Naive thymus-derived CD4-positive, alpha-beta T cell (primary cell): ENCODE results near the gene ZNF236. TPM values are rescaled to one million over a fixed set of nuclear protein-coding genes. Genes with fewer than 3 reads are reported as not detected.

Experiments
- ATAC-seq: fragments of 150-1000 bp; cut with Tn5 transposase; 2 replicates; pipeline ENCODE4 v1.10.0; 2021; ENCODE audit warnings: mild to moderate bottlenecking, moderate library complexity
- CTCF ChIA-PET: fragments of 350-600 bp; sonication (Branson Sonifier 250); formaldehyde crosslinking; loops from one replicate; lab custom pipeline; 2021; ENCODE audit warnings: antibody characterized with exemption; lab: Charles Lee
- POLR2A ChIA-PET: fragments of 350-600 bp; sonication (Branson Sonifier 250); formaldehyde crosslinking; loops from one replicate; lab custom pipeline; 2021; ENCODE audit warnings: antibody characterized with exemption, inconsistent platforms; lab: Charles Lee
- DNase-seq, 9 donors: peaks; one replicate each; pipeline versions ENCODE4 v3.0.0 to v3.0.0-alpha.2; 2020 to 2022; ENCODE audit warnings: mixed read lengths in 1 of 9
- H3K27ac ChIP-seq: one replicate; pipeline ENCODE4 v1.7.0; 2013; ENCODE audit warnings: mild to moderate bottlenecking, low read depth, low read length, moderate library complexity
- H3K27me3 ChIP-seq, 2 donors: one replicate each; pipeline ENCODE4 v1.7.0; 2013; ENCODE audit warnings: low read length in 2 of 2, mild to moderate bottlenecking in 2 of 2, moderate library complexity in 2 of 2; ENCODE audit not compliant: control insufficient read depth in 2 of 2, insufficient read depth in 2 of 2
- H3K36me3 ChIP-seq, 3 experiments: 1 replicate in 2 of 3; 2 replicates in 1 of 3; pipeline ENCODE4 v1.7.0; 2013; ENCODE audit warnings: low read length in 3 of 3, mild to moderate bottlenecking in 3 of 3, moderate library complexity in 1 of 3; ENCODE audit not compliant: insufficient read depth in 3 of 3, control insufficient read depth in 2 of 3
- H3K4me1 ChIP-seq, 2 donors: one replicate each; pipeline ENCODE4 v1.7.0; 2013; ENCODE audit warnings: low read length in 2 of 2, mild to moderate bottlenecking in 2 of 2, moderate library complexity in 1 of 2; ENCODE audit not compliant: control insufficient read depth in 2 of 2, insufficient read depth in 2 of 2
- H3K4me3 ChIP-seq: 2 replicates; pipeline ENCODE4 v1.7.0; 2013; ENCODE audit warnings: mild to moderate bottlenecking, low read length
- H3K9me3 ChIP-seq, 3 experiments: 1 replicate in 2 of 3; 2 replicates in 1 of 3; pipeline ENCODE4 v1.7.0; 2013; ENCODE audit warnings: low read length in 3 of 3; ENCODE audit not compliant: control insufficient read depth in 2 of 3
- H3K27ac Mint-ChIP-seq, 9 donors: one replicate each; pipeline ENCODE4 v1.8.0; 2020 to 2022; ENCODE audit warnings: mixed read lengths in 9 of 9, mild to moderate bottlenecking in 8 of 9, moderate library complexity in 5 of 9, inconsistent platforms in 2 of 9
- H3K27me3 Mint-ChIP-seq, 5 donors: one replicate each; pipeline ENCODE4 v1.8.0; 2021 to 2022; ENCODE audit warnings: mixed read lengths in 5 of 5, mild to moderate bottlenecking in 1 of 5
- H3K36me3 Mint-ChIP-seq, 5 donors: one replicate each; pipeline ENCODE4 v1.8.0; 2020 to 2022; ENCODE audit warnings: mixed read lengths in 5 of 5, mild to moderate bottlenecking in 3 of 5, inconsistent platforms in 1 of 5
- H3K4me1 Mint-ChIP-seq, 7 donors: one replicate each; pipeline ENCODE4 v1.8.0; 2020 to 2022; ENCODE audit warnings: mixed read lengths in 7 of 7, mild to moderate bottlenecking in 3 of 7, inconsistent platforms in 1 of 7
- H3K4me3 Mint-ChIP-seq, 10 donors: one replicate each; pipeline ENCODE4 v1.8.0; 2020 to 2022; ENCODE audit warnings: mild to moderate bottlenecking in 10 of 10, mixed read lengths in 10 of 10, moderate library complexity in 6 of 10, inconsistent platforms in 2 of 10
- H3K9me3 Mint-ChIP-seq, 11 donors: one replicate each; pipeline ENCODE4 v1.8.0; 2020 to 2022; ENCODE audit warnings: mixed read lengths in 11 of 11, mild to moderate bottlenecking in 4 of 11, inconsistent platforms in 1 of 11, moderate library complexity in 1 of 11
- intact Hi-C, 2 donors: fragments of 100-400 bp; cut with micrococcal nuclease; formaldehyde crosslinking; loops; one replicate each; pipeline ENCODE4 v1.15.1; 2023
- polyA plus RNA-seq, 2 donors: library from polyadenylated mRNA; unstranded; fragments of 300-500 nt; fragmentation: Illumina TruSeq; gene quantifications; one replicate each; pipeline ENCODE4 v1.2.3, GENCODE V29; 2021
- total RNA-seq, 6 experiments: library from RNA in 5 of 6; stranded (reverse) in 5 of 6; gene quantifications; 1 replicate in 5 of 6; 2 replicates in 1 of 6; pipeline ENCODE4 v1.2.3 and lab custom pipeline; 2021 to 2026

ZNF236 gene
- total and polyA plus RNA-seq, 7 experiments from 2014 or later, result 5.7 to 34.5 (median 28.6) TPM

DNA sequence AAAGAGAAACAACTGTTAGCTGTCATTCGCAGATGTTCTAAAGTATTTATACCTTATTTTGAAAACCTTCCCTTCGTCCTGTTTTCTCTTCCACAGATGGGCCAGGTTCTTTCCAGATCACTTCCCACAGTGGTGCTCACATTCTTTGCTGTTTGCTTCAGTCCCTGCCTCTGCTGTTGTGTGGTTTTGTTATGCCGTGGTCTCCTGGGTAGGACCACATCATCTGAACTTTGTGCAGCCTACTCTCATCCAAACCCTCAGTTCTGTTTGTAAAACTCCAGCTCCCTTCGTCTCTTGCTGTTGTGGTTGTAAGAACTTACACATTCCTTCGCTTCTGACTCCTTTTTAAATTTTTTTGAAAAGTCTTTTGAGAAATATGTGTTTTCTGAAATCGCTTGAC is 38.1 kb downstream of the ZNF236 start:
- Mint-ChIP-seq H3K36me3 (peaks cover 8 to 50% (median 32%) of the 10 kb centered on the region in 5 donors), H3K27me3 (no peaks in the 10 kb centered on the region), H3K4me3 (peak overlapping the region in 3 of 10 donors; percentile 10 to 60 (median 51)), H3K27ac (peak overlapping the region in 6 of 9 donors; percentile 16 to 84 (median 68)), H3K9me3 (no peaks in the 10 kb centered on the region), H3K4me1 (peaks cover 17 to 41% (median 34%) of the 10 kb centered on the region in 7 donors)
- Histone ChIP-seq H3K27me3 (no peaks in the 10 kb centered on the region), H3K36me3 (peaks cover 0 to 17% (median 4%) of the 10 kb centered on the region in 3 experiments), H3K4me1 (peaks cover 0 to 12% of the 10 kb centered on the region in 2 donors), H3K27ac (no peak overlapping the region), H3K9me3 (no peaks in the 10 kb centered on the region), H3K4me3 (no peak overlapping the region)
- intact Hi-C loops, result no loop called here
- DNase-seq, result no peak
- ATAC-seq, result no peak
- POLR2A ChIA-PET, result no interaction called here
- CTCF ChIA-PET, result interaction anchor here (1.2 to 1.3 kb wide), 2 partner anchors 57 to 123 kb away, joined by 3 to 5 read pairs; no protein-coding TSS in a partner anchor

GRCh38 chr18:76866666-76867065 is 44.3 kb downstream of the ZNF236 start:
- no peaks in the 10 kb centered on the region for H3K9me3 Mint-ChIP-seq
- POLR2A ChIA-PET, result no interaction called here
- peaks cover 13 to 59% (median 37%) of the 10 kb centered on the region in 5 donors for H3K36me3 Mint-ChIP-seq
- H3K27me3 Mint-ChIP-seq, result no peaks in the 10 kb centered on the region
- H3K4me1 Mint-ChIP-seq, result peaks cover 0 to 15% (median 4%) of the 10 kb centered on the region in 7 donors
- H3K27ac ChIP-seq, result no peak overlapping the region
- DNase-seq (no peak), ATAC-seq (no peak)
- peak overlapping the region in 3 of 9 donors; percentile 29 to 65 (median 37) for H3K27ac Mint-ChIP-seq
- peaks cover 0 to 43% (median 0%) of the 10 kb centered on the region in 3 experiments for H3K36me3 ChIP-seq
- H3K4me3 Mint-ChIP-seq, result no peak overlapping the region
- H3K9me3 ChIP-seq, result no peaks in the 10 kb centered on the region
- H3K4me3 ChIP-seq, result no peak overlapping the region
- no peaks in the 10 kb centered on the region for H3K4me1 ChIP-seq
- H3K27me3 ChIP-seq, result no peaks in the 10 kb centered on the region
- CTCF ChIA-PET, result no interaction called here
- intact Hi-C loops, result no loop called here

DNA sequence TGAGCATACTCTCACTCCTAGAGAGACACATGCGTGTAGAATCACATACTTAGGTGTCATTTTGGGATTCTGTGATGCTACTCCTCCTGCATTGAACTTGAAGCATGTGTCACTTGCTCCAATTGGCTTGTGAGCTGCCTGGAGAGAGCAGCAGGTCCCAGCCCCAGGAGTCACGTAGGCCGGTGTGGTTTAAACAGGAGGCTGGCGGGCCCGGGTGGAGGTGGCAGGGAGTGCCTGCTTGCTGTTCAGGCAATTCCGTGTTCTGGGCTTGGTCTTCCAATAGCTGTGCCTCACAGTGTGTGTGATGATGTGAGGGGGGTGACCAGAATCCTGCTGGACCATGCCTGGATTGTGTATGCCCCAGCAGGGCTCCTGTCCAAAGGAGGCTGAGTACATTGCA is 51.0 kb downstream of the ZNF236 start:
- Mint-ChIP-seq H3K27ac (no peak overlapping the region), H3K9me3 (no peaks in the 10 kb centered on the region), H3K4me1 (peaks cover 0 to 14% (median 7%) of the 10 kb centered on the region in 7 donors), H3K4me3 (no peak overlapping the region), H3K36me3 (peaks cover 4 to 66% (median 27%) of the 10 kb centered on the region in 5 donors), H3K27me3 (no peaks in the 10 kb centered on the region)
- ATAC-seq (no peak), DNase-seq (no peak)
- intact Hi-C loops, result no loop called here
- H3K27me3 ChIP-seq, result no peaks in the 10 kb centered on the region
- H3K4me1 ChIP-seq, result no peaks in the 10 kb centered on the region
- POLR2A ChIA-PET, result no interaction called here
- H3K4me3 ChIP-seq, result no peak overlapping the region
- CTCF ChIA-PET, result no interaction called here
- no peaks in the 10 kb centered on the region for H3K9me3 ChIP-seq
- peaks cover 0 to 47% (median 3%) of the 10 kb centered on the region in 3 experiments for H3K36me3 ChIP-seq
- no peak overlapping the region for H3K27ac ChIP-seq

DNA sequence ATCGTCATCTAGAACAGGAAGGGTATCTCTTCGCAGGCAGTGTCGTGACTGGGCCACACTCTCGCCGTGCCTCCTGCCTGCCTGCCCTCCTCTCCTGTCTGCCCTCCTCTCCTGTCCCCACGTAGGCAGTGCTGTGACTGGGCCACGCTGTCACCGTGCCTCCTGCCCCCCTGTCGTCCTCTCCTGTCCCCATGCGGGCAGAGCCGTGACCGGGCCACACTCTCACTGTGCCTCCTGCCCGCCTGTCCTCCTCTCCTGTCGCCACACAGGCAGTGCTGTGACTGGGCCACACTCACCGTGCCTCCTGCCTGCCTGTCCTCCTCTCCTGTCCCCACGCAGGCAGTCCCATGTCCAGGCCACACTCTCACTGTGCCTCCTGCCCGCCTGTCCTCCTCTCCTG is 51.4 kb downstream of the ZNF236 start:
- Histone ChIP-seq H3K4me1 (no peaks in the 10 kb centered on the region), H3K4me3 (no peak overlapping the region), H3K9me3 (no peaks in the 10 kb centered on the region), H3K27ac (no peak overlapping the region), H3K36me3 (peaks cover 0 to 43% (median 3%) of the 10 kb centered on the region in 3 experiments), H3K27me3 (no peaks in the 10 kb centered on the region)
- H3K4me1 Mint-ChIP-seq, result peaks cover 0 to 14% (median 7%) of the 10 kb centered on the region in 7 donors
- H3K4me3 Mint-ChIP-seq, result no peak overlapping the region
- intact Hi-C loops, result loop anchor here in 1 of 2 donors (2.0 kb wide), 1 partner anchor 777 kb away; no protein-coding TSS in a partner anchor
- POLR2A ChIA-PET, result no interaction called here
- no peaks in the 10 kb centered on the region for H3K9me3 Mint-ChIP-seq
- CTCF ChIA-PET, result interaction anchor here (1.6 kb wide), 1 partner anchor 71 kb away, joined by 6 read pairs; no protein-coding TSS in a partner anchor
- H3K27me3 Mint-ChIP-seq, result no peaks in the 10 kb centered on the region
- DNase-seq (no peak), ATAC-seq (no peak)
- peaks cover 4 to 66% (median 28%) of the 10 kb centered on the region in 5 donors for H3K36me3 Mint-ChIP-seq
- peak overlapping the region in 1 of 9 donors; percentile 75 for H3K27ac Mint-ChIP-seq

DNA sequence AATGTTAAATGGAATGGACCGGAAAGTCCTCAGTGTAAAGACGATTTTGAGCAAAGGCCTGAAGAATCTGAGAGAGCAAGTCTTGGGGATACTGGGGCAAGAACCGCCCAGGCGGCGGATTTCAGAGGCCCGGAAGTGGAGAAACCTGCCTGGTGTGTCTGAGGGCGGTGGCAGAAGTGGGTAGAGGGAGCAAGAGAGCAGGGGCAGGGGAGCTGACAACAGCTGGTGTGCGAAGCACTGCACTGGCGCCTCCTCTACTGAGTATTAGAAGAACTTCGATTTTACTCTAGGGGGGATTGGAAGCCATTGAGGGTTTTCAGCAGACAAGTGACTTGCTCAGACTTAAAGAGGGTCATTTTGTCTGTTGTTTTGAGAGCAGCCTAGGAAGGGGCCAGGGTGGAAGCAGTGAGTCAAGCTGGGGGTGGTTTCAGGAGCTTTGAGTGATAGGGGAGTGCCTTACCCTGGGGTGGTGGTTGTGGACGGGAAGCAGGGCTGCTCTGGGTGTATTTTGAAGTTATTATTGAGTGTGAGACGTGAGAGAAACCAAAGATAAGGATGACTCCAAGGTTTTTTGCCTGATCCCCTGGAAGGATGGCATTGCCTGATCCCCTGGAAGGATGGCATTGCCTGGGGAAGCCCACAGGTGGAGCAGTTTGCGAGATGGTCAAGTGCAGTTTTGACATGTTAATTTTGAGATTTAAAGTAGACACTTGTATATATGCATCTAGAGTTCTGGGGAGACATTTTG is 52.5 kb downstream of the ZNF236 start:
- Histone ChIP-seq H3K9me3 (no peaks in the 10 kb centered on the region), H3K36me3 (peaks cover 0 to 47% (median 10%) of the 10 kb centered on the region in 3 experiments), H3K4me3 (no peak overlapping the region), H3K4me1 (no peaks in the 10 kb centered on the region), H3K27ac (no peak overlapping the region), H3K27me3 (no peaks in the 10 kb centered on the region)
- Mint-ChIP-seq H3K9me3 (no peaks in the 10 kb centered on the region), H3K4me1 (peaks cover 0 to 14% (median 7%) of the 10 kb centered on the region in 7 donors), H3K4me3 (peak overlapping the region in 1 of 10 donors; percentile 2), H3K27me3 (no peaks in the 10 kb centered on the region), H3K27ac (peak overlapping the region in 7 of 9 donors; percentile 5 to 75 (median 23)), H3K36me3 (peaks cover 4 to 69% (median 25%) of the 10 kb centered on the region in 5 donors)
- ATAC-seq (peak; percentile 73), DNase-seq (peak in 1 of 9 donors; percentile 50)
- intact Hi-C loops, result loop anchor here (1.0 to 5.0 kb wide), 6 partner anchors 53 to 827 kb away; partner anchors contain the start of gene ZNF236 (in 1 of the 2)
- POLR2A ChIA-PET, result no interaction called here
- CTCF ChIA-PET, result interaction anchor here (1.6 kb wide), 1 partner anchor 72 kb away, joined by 6 read pairs; no protein-coding TSS in a partner anchor

DNA sequence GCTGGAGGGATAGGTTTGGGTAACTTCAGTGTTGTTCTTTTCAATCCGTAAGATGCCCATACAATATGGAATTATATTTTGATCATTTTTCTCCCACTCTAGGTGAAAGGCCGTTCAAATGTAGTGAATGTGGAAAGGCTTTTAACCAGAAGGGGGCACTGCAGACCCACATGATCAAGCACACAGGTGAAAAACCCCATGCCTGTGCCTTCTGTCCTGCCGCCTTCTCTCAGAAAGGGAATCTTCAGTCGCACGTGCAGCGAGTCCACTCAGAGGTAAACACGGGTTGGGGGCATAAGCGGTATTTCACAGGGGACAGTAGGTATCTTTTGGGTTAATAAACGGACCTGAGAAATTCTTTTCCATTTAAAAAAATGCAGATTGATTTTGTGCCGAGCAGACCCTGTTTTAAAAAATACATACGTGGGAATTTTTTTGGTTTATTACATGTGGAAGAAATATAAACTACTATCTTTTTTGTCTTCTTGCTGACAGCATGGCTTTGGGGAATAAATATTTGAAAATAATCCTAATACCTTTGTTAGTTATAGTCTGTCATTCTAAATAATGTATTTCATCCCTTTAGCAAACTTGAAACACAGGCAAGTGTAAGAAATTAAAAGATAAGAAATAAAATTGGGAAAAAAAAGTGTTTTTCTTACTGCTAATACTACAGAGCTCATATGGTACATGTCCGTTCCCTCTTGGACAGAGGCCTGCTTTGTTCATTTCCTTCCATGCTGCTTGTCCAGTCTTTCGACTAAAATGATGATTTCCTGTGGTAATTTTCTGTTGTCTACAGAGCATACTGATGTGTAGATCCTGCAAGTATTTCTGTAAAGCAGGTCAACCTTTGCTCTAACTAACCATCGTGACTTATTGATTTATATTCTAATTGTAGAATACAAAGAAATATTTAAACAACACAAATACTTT is 53.3 kb downstream of the ZNF236 start:
- ATAC-seq (peak; percentile 65), DNase-seq (peak in 5 of 9 donors; percentile 20 to 35 (median 28))
- Histone ChIP-seq H3K27ac (no peak overlapping the region), H3K36me3 (peaks cover 4 to 47% (median 10%) of the 10 kb centered on the region in 3 experiments), H3K4me3 (no peak overlapping the region), H3K4me1 (no peaks in the 10 kb centered on the region), H3K9me3 (no peaks in the 10 kb centered on the region), H3K27me3 (no peaks in the 10 kb centered on the region)
- peaks cover 0 to 69% (median 19%) of the 10 kb centered on the region in 5 donors for H3K36me3 Mint-ChIP-seq
- H3K27ac Mint-ChIP-seq, result peak overlapping the region in 1 of 9 donors; percentile 5
- POLR2A ChIA-PET, result no interaction called here
- peaks cover 0 to 14% (median 5%) of the 10 kb centered on the region in 7 donors for H3K4me1 Mint-ChIP-seq
- no peaks in the 10 kb centered on the region for H3K9me3 Mint-ChIP-seq
- H3K27me3 Mint-ChIP-seq, result no peaks in the 10 kb centered on the region
- no peak overlapping the region for H3K4me3 Mint-ChIP-seq
- CTCF ChIA-PET, result interaction anchor here (1.6 kb wide), 1 partner anchor 73 kb away, joined by 6 read pairs; no protein-coding TSS in a partner anchor
- intact Hi-C loops, result loop anchor here (1.0 to 5.0 kb wide), 6 partner anchors 53 to 827 kb away; partner anchors contain the start of gene ZNF236 (in 1 of the 2)
